H54 (cell line): ENCODE measurements around the gene CAMKK2.
"Not testable (repeated sequence)": the region's sequence is repeated elsewhere in the genome, so short reads cannot be mapped to it uniquely, and the experiment has no call there.

Source experiments
- DNase-seq: peaks from one replicate; pipeline ENCODE4 v3.0.0; 2011; ENCODE audit warnings: low spot score, mixed read lengths; ENCODE audit not compliant: insufficient read length
- FAIRE-seq: peaks from 3 replicates; lab custom pipeline; 2011; peaks lifted over from hg19 to GRCh38; lab: Jason Lieb, UNC
- POLR2A ChIP-seq: IDR thresholded peaks from 2 replicates; pipeline ENCODE4 v1.6.1; 2011; ENCODE audit warnings: low read depth, mild to moderate bottlenecking, low read length

Gene CAMKK2

DNA sequence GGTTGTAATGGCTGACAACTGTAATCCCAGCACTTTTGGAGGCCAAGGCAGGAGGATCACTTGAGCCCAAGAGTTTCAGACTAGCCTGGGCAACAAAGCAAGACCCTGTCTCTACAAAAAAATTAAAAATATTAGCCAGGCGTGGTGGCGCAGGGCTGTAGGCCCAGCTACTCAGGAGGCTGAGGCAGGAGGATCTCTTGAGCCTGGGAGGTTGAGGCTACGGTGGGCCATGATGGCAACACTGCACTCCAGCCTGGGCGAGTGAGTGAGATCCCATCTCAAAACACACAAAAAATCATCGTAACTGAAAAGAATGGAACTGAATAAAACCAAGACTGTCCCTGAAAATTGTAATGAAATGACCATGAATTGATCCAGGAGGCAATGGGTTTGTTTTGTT, 6.1 kb downstream of the CAMKK2 start:
- no peak for DNase-seq
- no peak for FAIRE-seq
- no peak for TF ChIP-seq POLR2A

DNA sequence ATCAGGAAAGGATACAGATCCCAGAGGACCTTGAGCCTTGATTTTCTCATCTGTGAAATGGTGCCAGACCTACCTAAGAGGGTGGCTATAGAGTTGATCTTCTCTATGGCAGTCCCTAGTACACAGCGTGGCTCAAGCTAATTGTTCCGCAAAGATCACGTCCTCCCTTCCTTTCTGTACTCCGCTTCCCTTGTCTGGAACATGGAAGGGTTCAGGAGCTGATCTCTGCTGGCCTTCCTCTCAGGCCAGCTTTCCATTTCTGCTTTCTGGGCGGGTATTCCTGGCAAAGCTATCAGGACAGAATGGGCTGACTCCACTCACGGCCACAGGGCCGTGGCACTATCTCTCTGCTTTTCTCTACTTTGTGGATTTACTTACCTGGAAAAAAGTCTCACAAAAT, 6.5 kb downstream of the CAMKK2 start:
- TF ChIP-seq POLR2A = no peak
- no peak for DNase-seq
- no peak for FAIRE-seq

GRCh38 chr12:121288986-121289385, 7.5 kb downstream of the CAMKK2 start:
- DNase-seq (no peak), FAIRE-seq (no peak)

GRCh38 chr12:121288158-121288845, 8.2 kb downstream of the CAMKK2 start:
- no peak for DNase-seq
- no peak for TF ChIP-seq POLR2A
- no peak for FAIRE-seq

More at GRCh38 chr12:121288986-121289385, 7.5 kb downstream of the CAMKK2 start:
- TF ChIP-seq POLR2A = no peak

- DNase-seq = peak; percentile 45
- no peak for TF ChIP-seq POLR2A
- no peak for FAIRE-seq
Observed at GRCh38 chr12:121287267-121287954, 9.1 kb downstream of the CAMKK2 start.

DNA sequence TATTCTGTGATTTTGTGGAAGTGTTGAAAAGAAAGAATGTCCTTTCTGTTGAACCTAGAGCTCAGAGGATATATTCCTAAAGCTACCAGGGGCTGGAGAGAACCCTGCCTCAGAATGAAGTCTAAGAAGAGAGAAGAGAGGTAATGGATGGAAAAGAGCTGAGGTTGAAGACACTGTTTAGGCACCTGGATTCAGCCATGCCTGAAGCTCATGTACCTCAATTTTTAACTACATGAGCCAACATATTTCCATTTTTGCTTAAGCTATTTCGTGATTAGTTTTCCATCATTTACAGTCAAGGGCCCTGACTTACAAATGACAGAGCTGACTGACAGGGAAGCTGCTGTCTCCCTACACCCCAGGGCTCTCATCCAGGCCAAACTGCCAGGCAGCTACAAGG, 10.7 kb downstream of the CAMKK2 start:
- FAIRE-seq (no peak), DNase-seq (no peak)
- TF ChIP-seq POLR2A = no peak

GRCh38 chr12:121284551-121285390, 11.7 kb downstream of the CAMKK2 start:
- DNase-seq (no peak), FAIRE-seq (no peak)
- TF ChIP-seq POLR2A = no peak

DNA sequence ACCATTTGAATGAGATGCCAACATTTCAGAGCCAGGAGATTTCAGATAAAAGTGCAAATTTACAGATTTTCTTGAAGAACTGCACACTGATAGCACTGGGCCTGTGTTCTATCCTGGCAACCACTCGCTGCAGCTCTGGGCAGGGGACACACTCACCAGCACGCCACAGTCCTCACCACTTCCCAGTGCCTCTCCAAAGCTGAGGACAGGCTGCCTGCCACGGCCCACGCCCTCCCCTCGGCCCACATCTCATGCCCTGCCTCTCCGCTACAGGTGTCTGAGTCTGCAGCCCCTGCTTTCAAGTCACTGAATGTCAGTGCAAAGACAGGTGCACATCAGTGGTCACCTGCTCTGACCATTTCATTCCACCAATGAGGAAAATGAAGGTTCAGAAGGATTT, 12.7 kb downstream of the CAMKK2 start:
- no peak for DNase-seq
- no peak for FAIRE-seq
- no peak for TF ChIP-seq POLR2A

DNA sequence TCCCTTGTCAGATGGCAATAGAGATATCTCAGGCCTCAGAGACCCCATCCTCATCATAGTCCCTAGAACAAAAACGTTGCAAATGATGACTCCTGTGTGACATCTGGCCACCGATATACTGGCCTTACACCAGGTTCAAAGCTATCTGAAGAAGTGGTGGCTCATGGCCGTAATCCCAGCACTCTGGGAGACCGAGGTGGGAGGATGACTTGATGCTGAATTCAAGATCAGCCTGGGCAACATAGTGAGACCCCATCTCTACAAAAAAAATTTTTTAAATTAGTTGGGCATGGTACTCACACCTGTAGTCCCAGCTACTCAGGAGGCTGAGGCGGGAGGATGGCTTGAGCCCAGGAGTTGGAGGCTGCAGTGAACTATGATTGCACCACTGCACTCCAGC, 13.1 kb downstream of the CAMKK2 start:
- no peak for FAIRE-seq
- TF ChIP-seq POLR2A = no peak
- no peak for DNase-seq

- not testable (repeated sequence) for DNase-seq, FAIRE-seq
Observed at GRCh38 chr12:121282910-121283309, 13.6 kb downstream of the CAMKK2 start.

DNA sequence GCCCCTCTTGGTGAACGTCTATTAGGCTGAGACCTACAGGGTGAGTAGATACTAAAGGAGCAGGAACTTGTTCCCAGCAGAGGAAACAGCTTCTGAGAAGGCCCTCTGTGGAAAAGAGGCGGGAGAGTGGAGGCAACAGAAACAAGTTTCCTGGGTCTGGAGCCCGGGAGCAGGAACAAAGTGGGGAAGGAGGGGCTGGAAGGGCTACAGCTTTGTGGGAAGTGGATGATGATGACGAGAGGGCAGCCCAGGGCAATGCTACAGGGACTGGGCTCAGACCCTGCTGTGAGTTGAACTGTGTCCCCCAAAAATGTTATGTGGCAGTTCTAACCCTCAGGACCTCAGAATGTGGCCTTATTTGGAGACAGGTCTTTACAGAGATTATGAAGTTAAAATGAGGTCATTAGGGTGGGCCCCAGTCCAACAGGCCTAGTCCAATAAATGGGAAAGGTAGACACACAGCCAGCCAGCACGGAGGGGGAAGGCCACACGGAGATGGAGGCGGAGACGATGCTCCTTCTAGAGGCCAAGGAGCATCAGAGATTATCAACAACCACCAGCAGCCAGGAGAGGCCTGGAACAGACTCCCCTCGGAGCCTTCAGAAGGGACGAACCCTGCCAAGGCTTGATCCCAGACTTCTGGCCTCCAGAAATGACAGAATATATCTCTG, 14.3 kb downstream of the CAMKK2 start:
- FAIRE-seq (no peak), DNase-seq (no peak)
- no peak for TF ChIP-seq POLR2A

- FAIRE-seq, DNase-seq: not testable (repeated sequence)
Observed at GRCh38 chr12:121281116-121281515, 15.4 kb downstream of the CAMKK2 start.

- FAIRE-seq, DNase-seq: not testable (repeated sequence)
Observed at GRCh38 chr12:121280531-121280930, 16.0 kb downstream of the CAMKK2 start.

DNA sequence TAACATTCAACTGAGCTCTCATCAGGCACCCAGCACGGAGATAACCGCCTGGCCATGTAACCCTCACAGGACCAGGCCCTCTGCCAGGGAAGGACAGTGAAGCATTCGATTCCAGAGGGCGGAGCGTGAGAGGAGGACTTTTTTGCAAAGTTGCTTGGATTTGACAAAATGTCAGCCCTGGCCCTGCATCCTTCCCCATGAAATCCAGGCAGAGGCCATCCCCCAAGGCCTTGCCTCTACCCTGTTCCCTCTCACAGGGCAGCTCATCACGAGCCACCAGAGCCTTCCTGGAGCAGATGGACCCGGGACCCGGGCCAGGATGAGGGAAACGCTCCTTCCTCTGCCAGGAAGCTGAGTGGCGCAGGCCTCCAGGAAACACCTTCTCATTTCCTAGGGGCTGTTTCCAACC, 17.0 kb downstream of the CAMKK2 start:
- DNase-seq (no peak), FAIRE-seq (no peak)

More for the DNA sequence above, 17.0 kb downstream of the CAMKK2 start:
- TF ChIP-seq POLR2A = no peak
